Natural killer cell (primary cell): ENCODE results near the gene ARHGAP26. TPM values are rescaled to one million over a fixed set of nuclear protein-coding genes. Genes with fewer than 3 reads are reported as not detected.

ENCODE experiments used
- ATAC-seq, 3 donors: fragments of 150-1000 bp in 2 of 3; fragments of 200-7000 bp in 1 of 3; cut with Tn5 transposase; 1 replicate in 1 of 3; 2 replicates in 2 of 3; pipeline ENCODE4 v1.10.0; 2021; ENCODE audit warnings: mild to moderate bottlenecking in 2 of 3, moderate library complexity in 2 of 3
- DNase-seq, 2 donors: peaks; one replicate each; pipeline versions ENCODE4 v3.0.0 to v3.0.0-alpha.2; 2013 to 2021; ENCODE audit warnings: mixed read lengths in 1 of 2
- H3K27ac ChIP-seq: one replicate; pipeline ENCODE4 v1.5.1; 2013; ENCODE audit warnings: mild to moderate bottlenecking, low read length
- H3K27me3 ChIP-seq: one replicate; pipeline ENCODE4 v1.6.1; 2013; ENCODE audit warnings: low read length; ENCODE audit not compliant: control insufficient read depth, insufficient read depth
- H3K36me3 ChIP-seq: one replicate; pipeline ENCODE4 v1.6.1; 2013; ENCODE audit warnings: low read length; ENCODE audit not compliant: control insufficient read depth, insufficient read depth
- H3K4me1 ChIP-seq: one replicate; pipeline ENCODE4 v1.6.1; 2013; ENCODE audit warnings: low read length; ENCODE audit not compliant: control insufficient read depth, insufficient read depth
- H3K4me3 ChIP-seq: one replicate; pipeline ENCODE4 v1.5.1; 2013; ENCODE audit warnings: low read length
- H3K9me3 ChIP-seq: one replicate; pipeline ENCODE4 v1.6.1; 2013; ENCODE audit warnings: low read length; ENCODE audit not compliant: control insufficient read depth, insufficient read depth
- H3K27ac Mint-ChIP-seq, 2 donors: one replicate each; pipeline ENCODE4 v1.8.0; 2022; ENCODE audit warnings: mild to moderate bottlenecking in 2 of 2, mixed read lengths in 2 of 2, moderate library complexity in 1 of 2
- H3K27me3 Mint-ChIP-seq, 2 donors: one replicate each; pipeline ENCODE4 v1.8.0; 2022; ENCODE audit warnings: low read depth in 2 of 2, mixed read lengths in 2 of 2
- H3K36me3 Mint-ChIP-seq: one replicate; pipeline ENCODE4 v1.8.0; 2022; ENCODE audit warnings: mixed read lengths
- H3K4me1 Mint-ChIP-seq, 2 donors: one replicate each; pipeline ENCODE4 v1.8.0; 2022; ENCODE audit warnings: mixed read lengths in 2 of 2
- H3K4me3 Mint-ChIP-seq: one replicate; pipeline ENCODE4 v1.8.0; 2022; ENCODE audit warnings: mild to moderate bottlenecking, moderate library complexity, mixed read lengths
- H3K9me3 Mint-ChIP-seq, 2 donors: one replicate each; pipeline ENCODE4 v1.8.0; 2022; ENCODE audit warnings: mixed read lengths in 2 of 2
- CTCF ChIP-seq: fragments of 200-600 bp; IDR thresholded peaks from one replicate; pipeline ENCODE4 v1.8.0; 2022; ENCODE audit warnings: antibody characterized with exemption
- WGBS: methylation state at CpG from one replicate; pipeline ENCODE4 v1.1.7; 2013; ENCODE audit warnings: missing lambda C conversion rate; ENCODE audit not compliant: insufficient coverage; 5-methylcytosine and 5-hydroxymethylcytosine counted together
- intact Hi-C: fragments of 100-400 bp; cut with micrococcal nuclease; formaldehyde crosslinking; loops from one replicate; pipeline ENCODE4 v1.14.2; 2022
- total RNA-seq, 4 donors: library from RNA; stranded (reverse); fragments of 120-200 nt in 1 of 4; gene quantifications; one replicate each; pipeline versions ENCODE4 v1.2.3 to v1.2.4, GENCODE V29; 2013 to 2022

The ARHGAP26 gene
- total RNA-seq, 3 donors from 2014 or later (not counting 1 experiment from before 2014, with no cell fraction given) = 153 to 159 (median 158) TPM

GRCh38 chr5:143247134-143247815 is 477.1 kb downstream of the ARHGAP26 start:
- H3K4me1 ChIP-seq = no peaks in the 10 kb centered on the region
- Mint-ChIP-seq H3K27me3 (no peaks in the 10 kb centered on the region), H3K4me1 (no peaks in the 10 kb centered on the region), H3K36me3 (no peaks in the 10 kb centered on the region), H3K4me3 (no peak overlapping the region), H3K27ac (no peak overlapping the region), H3K9me3 (peaks cover 0 to 7% of the 10 kb centered on the region in 2 donors)
- no peak for ATAC-seq
- DNase-seq = no peak
- intact Hi-C loops = no loop called here
- WGBS = 84% methylated on average over 1 of the region's 1 CpG
- no peak for TF ChIP-seq CTCF
- no peaks in the 10 kb centered on the region for H3K27me3 ChIP-seq
- H3K4me3 ChIP-seq = no peak overlapping the region
- no peaks in the 10 kb centered on the region for H3K36me3 ChIP-seq
- no peak overlapping the region for H3K27ac ChIP-seq
- H3K9me3 ChIP-seq = no peaks in the 10 kb centered on the region

DNA sequence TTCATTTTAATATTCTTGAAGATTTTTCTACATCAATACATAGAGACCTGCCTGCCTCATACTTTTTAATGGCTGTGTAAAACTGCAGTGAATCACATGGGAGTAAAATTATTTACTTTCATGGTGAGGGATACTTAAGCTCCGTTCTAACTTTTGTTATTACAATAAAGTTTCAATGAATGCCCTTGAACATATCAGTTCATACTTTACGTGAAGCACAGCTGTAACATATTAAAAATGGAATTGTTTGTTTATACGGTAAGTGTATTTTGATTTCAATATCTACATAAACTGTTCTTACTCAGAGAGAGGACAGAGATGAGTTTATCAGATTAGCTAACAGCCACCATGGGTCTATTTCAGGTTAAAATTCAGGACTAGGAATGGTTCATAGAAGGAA is 478.2 kb downstream of the ARHGAP26 start:
- H3K27ac ChIP-seq = no peak overlapping the region
- no peak for TF ChIP-seq CTCF
- no peak overlapping the region for H3K4me3 Mint-ChIP-seq
- peaks cover 0 to 7% of the 10 kb centered on the region in 2 donors for H3K9me3 Mint-ChIP-seq
- H3K9me3 ChIP-seq = no peaks in the 10 kb centered on the region
- ATAC-seq (no peak), DNase-seq (no peak)
- H3K27me3 ChIP-seq = no peaks in the 10 kb centered on the region
- no peak overlapping the region for H3K4me3 ChIP-seq
- intact Hi-C loops = no loop called here
- no peaks in the 10 kb centered on the region for H3K36me3 ChIP-seq
- H3K27me3 Mint-ChIP-seq = no peaks in the 10 kb centered on the region
- no peaks in the 10 kb centered on the region for H3K4me1 ChIP-seq
- WGBS = no CpG with 5 or more reads among the region's 3 CpGs
- no peaks in the 10 kb centered on the region for H3K4me1 Mint-ChIP-seq
- H3K27ac Mint-ChIP-seq = no peak overlapping the region
- no peaks in the 10 kb centered on the region for H3K36me3 Mint-ChIP-seq

DNA sequence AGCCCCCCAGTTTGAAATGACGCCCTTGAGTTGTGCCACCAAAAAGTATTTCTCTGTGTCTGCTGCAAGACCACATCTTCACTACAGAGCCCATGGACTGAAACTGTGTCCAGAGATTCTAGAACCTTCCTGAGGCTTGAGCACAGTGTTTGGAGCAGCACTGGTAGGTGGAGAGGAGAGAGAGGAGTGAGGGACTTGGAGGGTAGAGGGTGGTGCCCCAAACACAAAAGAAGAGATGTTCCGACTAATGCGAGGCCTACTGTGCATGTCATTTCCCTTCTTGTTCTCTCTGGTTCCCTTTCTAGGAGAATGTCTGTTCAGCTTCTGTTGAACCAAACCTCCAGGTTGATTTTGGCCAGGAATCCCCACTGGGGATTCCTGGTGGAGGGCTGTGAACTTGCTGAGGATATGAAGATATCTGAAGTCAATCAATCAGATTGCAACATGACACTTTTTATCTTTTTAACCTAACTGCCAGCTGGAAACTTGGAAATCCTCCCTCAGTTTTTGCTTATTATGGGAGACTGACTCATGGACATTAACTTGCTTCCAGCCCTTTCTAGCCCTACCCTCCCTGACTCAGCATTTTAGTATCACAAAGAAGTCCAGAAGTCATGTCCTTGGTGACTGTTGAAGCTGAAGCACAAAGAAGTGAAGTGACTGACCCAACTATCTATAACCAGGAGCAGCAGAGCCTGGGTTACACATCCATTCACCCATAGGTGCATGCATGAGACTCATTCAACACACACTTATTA is 478.8 kb downstream of the ARHGAP26 start:
- ATAC-seq = no peak
- Histone ChIP-seq H3K27me3 (no peaks in the 10 kb centered on the region), H3K9me3 (no peaks in the 10 kb centered on the region), H3K36me3 (no peaks in the 10 kb centered on the region), H3K4me1 (no peaks in the 10 kb centered on the region), H3K27ac (no peak overlapping the region), H3K4me3 (no peak overlapping the region)
- H3K27me3 Mint-ChIP-seq = no peaks in the 10 kb centered on the region
- no peak for TF ChIP-seq CTCF
- H3K27ac Mint-ChIP-seq = no peak overlapping the region
- 92% methylated on average over 3 of the region's 3 CpGs for WGBS
- H3K36me3 Mint-ChIP-seq = no peaks in the 10 kb centered on the region
- no peaks in the 10 kb centered on the region for H3K4me1 Mint-ChIP-seq
- H3K4me3 Mint-ChIP-seq = no peak overlapping the region
- DNase-seq = no peak
- intact Hi-C loops = no loop called here
- H3K9me3 Mint-ChIP-seq = peaks cover 0 to 7% of the 10 kb centered on the region in 2 donors
